Gastrocnemius medialis (tissue), 4 donors: ENCODE data around the gene PACRGL. TPM values are rescaled to one million over a fixed set of nuclear protein-coding genes. Genes with fewer than 3 reads are reported as not detected.

ENCODE experiments used
- ATAC-seq, 2 donors: fragments of 150-250 bp; one replicate each; pipeline ENCODE4 v1.9.1; 2016
- DNase-seq, 2 donors: peaks; one replicate each; pipeline ENCODE4 v3.0.0-alpha.2; 2019
- H3K27ac ChIP-seq, 4 donors: fragments of 200-600 bp; sonication (generic); 1 replicate in 1 of 4; 2 replicates in 3 of 4; pipeline ENCODE4 v1.5.1; 2016 to 2018; ENCODE audit warnings: mild to moderate bottlenecking in 2 of 4, moderate library complexity in 1 of 4
- H3K27me3 ChIP-seq, 3 donors: fragments of 200-600 bp; sonication (generic) in 2 of 3; 1 replicate in 1 of 3; 2 replicates in 2 of 3; pipeline versions ENCODE4 v1.5.1 to v1.6.0; 2016 to 2019; ENCODE audit warnings: mild to moderate bottlenecking in 1 of 3, moderate library complexity in 1 of 3
- H3K36me3 ChIP-seq, 2 donors: fragments of 200-600 bp; sonication (generic) in 1 of 2; one replicate each; pipeline ENCODE4 v1.5.1; 2017 to 2018
- H3K4me1 ChIP-seq, 2 donors: fragments of 200-600 bp; sonication (generic) in 1 of 2; one replicate each; pipeline ENCODE4 v1.5.1; 2016 to 2017; ENCODE audit warnings: mild to moderate bottlenecking in 2 of 2
- H3K4me3 ChIP-seq, 4 donors: fragments of 200-600 bp; sonication (generic) in 3 of 4; 1 replicate in 1 of 4; 2 replicates in 3 of 4; pipeline ENCODE4 v1.5.1; 2016 to 2019; ENCODE audit warnings: mild to moderate bottlenecking in 2 of 4
- H3K9me3 ChIP-seq, 3 donors: fragments of 200-600 bp; sonication (generic) in 2 of 3; 1 replicate in 1 of 3; 2 replicates in 2 of 3; pipeline ENCODE4 v1.5.1; 2016 to 2019
- CTCF ChIP-seq, 5 experiments: fragments of 450-650 bp in 3 of 5; fragments of 200-600 bp in 2 of 5; sonication (generic) in 2 of 5; IDR thresholded peaks in 4 of 5; conservative IDR thresholded peaks in 1 of 5; 1 replicate in 4 of 5; 2 replicates in 1 of 5; pipeline ENCODE4 v1.5.1; 2016 to 2019; ENCODE audit warnings: antibody characterized with exemption in 5 of 5, mild to moderate bottlenecking in 3 of 5, moderate library complexity in 3 of 5
- POLR2A ChIP-seq, 2 donors: fragments of 450-650 bp; IDR thresholded peaks; one replicate each; pipeline ENCODE4 v1.6.1; 2017; ENCODE audit warnings: antibody characterized with exemption in 2 of 2, mild to moderate bottlenecking in 2 of 2, moderate library complexity in 2 of 2
- in situ Hi-C, 4 donors: fragments of 200-750 bp; cut with MboI; loops; one replicate each; pipeline versions ENCODE4 v1.15.0 to v1.8.0; 2017; ENCODE audit warnings: low sequenced_read_pairs in 4 of 4
- intact Hi-C: fragments of 100-400 bp; cut with DNase I; formaldehyde crosslinking; loops from one replicate; pipeline ENCODE4 v1.15.1; 2023; ENCODE audit warnings: low total_unique reads
- total RNA-seq, 4 donors: library from RNA; depleted of rRNA; stranded (reverse); fragments of >200 nt; gene quantifications; one replicate each; pipeline versions ENCODE4 v1.1.0 to v1.2.3, GENCODE V29; 2016

The PACRGL gene
- total RNA-seq, 4 donors from 2014 or later = 10.7 to 23.1 (median 14.0) TPM

- Histone ChIP-seq H3K4me3 (no peak overlapping the region), H3K27me3 (no peaks in the 10 kb centered on the region), H3K4me1 (peaks cover 12% of the 10 kb centered on the region in 2 donors), H3K36me3 (no peaks in the 10 kb centered on the region), H3K9me3 (no peaks in the 10 kb centered on the region), H3K27ac (no peak overlapping the region)
- ATAC-seq = no peak
- in situ Hi-C loops (loop anchor here in 1 of 4 donors (25.0 kb wide), 2 partner anchors 285 to 2010 kb away; no protein-coding TSS in a partner anchor), intact Hi-C loops (no loop called here)
- TF ChIP-seq POLR2A (IDR thresholded peaks at IDR 0.05) (no peak), CTCF (IDR thresholded peaks at IDR 0.05 in 4 of 5, conservative IDR thresholded peaks at IDR 0.05 in 1 of 5) (no peak)
- DNase-seq = no peak
Measured at GRCh38 chr4:20696815-20697214, 3.4 kb upstream of the PACRGL start.

GRCh38 chr4:20698382-20698781 is 1.9 kb upstream of the PACRGL start:
- ATAC-seq (no peak), DNase-seq (no peak)
- intact Hi-C loops (no loop called here), in situ Hi-C loops (loop anchor here in 1 of 4 donors (25.0 kb wide), 2 partner anchors 286 to 2011 kb away; no protein-coding TSS in a partner anchor)
- Histone ChIP-seq H3K27ac (no peak overlapping the region), H3K27me3 (no peaks in the 10 kb centered on the region), H3K4me3 (no peak overlapping the region), H3K36me3 (no peaks in the 10 kb centered on the region), H3K4me1 (peaks cover 12% of the 10 kb centered on the region in 2 donors), H3K9me3 (no peaks in the 10 kb centered on the region)
- TF ChIP-seq CTCF (IDR thresholded peaks at IDR 0.05 in 4 of 5, conservative IDR thresholded peaks at IDR 0.05 in 1 of 5) (no peak), POLR2A (IDR thresholded peaks at IDR 0.05) (no peak)

- in situ Hi-C loops (loop anchor here in 1 of 4 donors (25.0 kb wide), 2 partner anchors 287 to 2012 kb away; no protein-coding TSS in a partner anchor), intact Hi-C loops (no loop called here)
- no peak for TF ChIP-seq POLR2A (IDR thresholded peaks at IDR 0.05)
- Histone ChIP-seq H3K27ac (no peak overlapping the region), H3K9me3 (no peaks in the 10 kb centered on the region), H3K4me1 (peaks cover 12% of the 10 kb centered on the region in 2 donors), H3K36me3 (no peaks in the 10 kb centered on the region), H3K27me3 (no peaks in the 10 kb centered on the region), H3K4me3 (no peak overlapping the region)
- DNase-seq (no peak), ATAC-seq (no peak)
Measured at GRCh38 chr4:20698820-20699219, 1.4 kb upstream of the PACRGL start.

- Histone ChIP-seq H3K9me3 (no peaks in the 10 kb centered on the region), H3K36me3 (peaks cover 0 to 58% of the 10 kb centered on the region in 2 donors), H3K4me3 (no peak overlapping the region), H3K4me1 (no peaks in the 10 kb centered on the region), H3K27me3 (no peaks in the 10 kb centered on the region), H3K27ac (no peak overlapping the region)
- intact Hi-C loops = no loop called here
- no peak for DNase-seq
- ATAC-seq = no peak
- TF ChIP-seq POLR2A (IDR thresholded peaks at IDR 0.05) (no peak), CTCF (IDR thresholded peaks at IDR 0.05 in 4 of 5, conservative IDR thresholded peaks at IDR 0.05 in 1 of 5) (no peak)
- in situ Hi-C loops = no loop called here
Measured at GRCh38 chr4:20711335-20711734, 11.1 kb downstream of the PACRGL start.

- Histone ChIP-seq H3K4me3 (no peak overlapping the region), H3K9me3 (no peaks in the 10 kb centered on the region), H3K4me1 (no peaks in the 10 kb centered on the region), H3K27ac (no peak overlapping the region), H3K27me3 (no peaks in the 10 kb centered on the region), H3K36me3 (peaks cover 3 to 75% of the 10 kb centered on the region in 2 donors)
- no peak for ATAC-seq
- in situ Hi-C loops (no loop called here), intact Hi-C loops (no loop called here)
- DNase-seq = no peak
- TF ChIP-seq CTCF (IDR thresholded peaks at IDR 0.05 in 4 of 5, conservative IDR thresholded peaks at IDR 0.05 in 1 of 5) (no peak), POLR2A (IDR thresholded peaks at IDR 0.05) (no peak)
Measured at GRCh38 chr4:20723019-20723418, 22.8 kb downstream of the PACRGL start.
